HepG2 (cell line): ENCODE measurements around the gene TLCD3B. TPM values are rescaled to one million over a fixed set of nuclear protein-coding genes. Genes with fewer than 3 reads are reported as not detected.

Experiments
- ARNT2 ChIP-seq: sonication (generic); formaldehyde crosslinking; IDR thresholded peaks from 2 replicates; pipeline ENCODE4 v1.8.0; 2022; ENCODE audit warnings: mild to moderate bottlenecking, low read depth, missing genetic modification reagents, moderate library complexity
- BCL3 ChIP-seq: sonication (generic); formaldehyde crosslinking; IDR thresholded peaks from 2 replicates; pipeline ENCODE4 v1.5.1; 2020; ENCODE audit warnings: mild to moderate bottlenecking, missing genetic modification reagents, moderate library complexity
- CBX5 ChIP-seq: sonication (generic); formaldehyde crosslinking; IDR thresholded peaks from 2 replicates; pipeline ENCODE4 v1.4.0; 2020; ENCODE audit warnings: missing genetic modification reagents, borderline replicate concordance
- EZH2 ChIP-seq: conservative IDR thresholded peaks from 2 replicates; pipeline ENCODE4 v1.6.1; 2012; ENCODE audit warnings: mild to moderate bottlenecking, low read depth, low read length, moderate library complexity
- HMG20B ChIP-seq: conservative IDR thresholded peaks from 2 replicates; pipeline ENCODE4 v1.6.1; 2016; ENCODE audit warnings: missing genetic modification reagents, missing compliant biosample characterization
- KLF16 ChIP-seq, 2 experiments: sonication (generic) in 1 of 2; formaldehyde crosslinking in 1 of 2; IDR thresholded peaks; 2 replicates each; pipeline versions ENCODE4 v1.6.1 to v1.8.0; 2016 to 2023; ENCODE audit warnings: missing genetic modification reagents in 2 of 2, missing compliant biosample characterization in 1 of 2
- MEF2D ChIP-seq: sonication (generic); formaldehyde crosslinking; IDR thresholded peaks from 2 replicates; pipeline ENCODE4 v1.5.1; 2020; ENCODE audit warnings: mild to moderate bottlenecking, missing genetic modification reagents
- PLRG1 ChIP-seq: fragments of 450-650 bp; conservative IDR thresholded peaks from 2 replicates; pipeline ENCODE4 v1.6.1; 2016
- POGK ChIP-seq: sonication (generic); formaldehyde crosslinking; conservative IDR thresholded peaks from 2 replicates; pipeline ENCODE4 v1.8.0; 2022; ENCODE audit warnings: mild to moderate bottlenecking, moderate library complexity, missing genetic modification reagents
- SCMH1 ChIP-seq: sonication (generic); formaldehyde crosslinking; IDR thresholded peaks from 2 replicates; pipeline ENCODE4 v1.9.0; 2021; ENCODE audit warnings: missing genetic modification reagents, mild to moderate bottlenecking, borderline replicate concordance
- TP53 ChIP-seq: sonication (generic); formaldehyde crosslinking; conservative IDR thresholded peaks from 2 replicates; pipeline ENCODE4 v1.4.0; 2020; ENCODE audit warnings: missing genetic modification reagents
- YEATS4 ChIP-seq: sonication (generic); formaldehyde crosslinking; IDR thresholded peaks from 2 replicates; pipeline ENCODE4 v1.4.0; 2020; ENCODE audit warnings: missing genetic modification reagents, borderline replicate concordance
- ZFP91 ChIP-seq: sonication (generic); formaldehyde crosslinking; IDR thresholded peaks from 2 replicates; pipeline ENCODE4 v1.9.0; 2022; ENCODE audit warnings: missing genetic modification reagents, mild to moderate bottlenecking, borderline replicate concordance
- ZGPAT ChIP-seq: IDR thresholded peaks from 2 replicates; pipeline ENCODE4 v1.6.1; 2016; ENCODE audit warnings: mild to moderate bottlenecking
- ZNF253 ChIP-seq: sonication (generic); formaldehyde crosslinking; IDR thresholded peaks from 2 replicates; pipeline ENCODE4 v1.8.0; 2022; ENCODE audit warnings: mild to moderate bottlenecking, missing genetic modification reagents, borderline replicate concordance
- ZNF280B ChIP-seq: sonication (generic); formaldehyde crosslinking; IDR thresholded peaks from 2 replicates; pipeline ENCODE4 v1.5.0; 2020; ENCODE audit warnings: missing genetic modification reagents, mild to moderate bottlenecking, borderline replicate concordance
- ZNF34 ChIP-seq: sonication (generic); formaldehyde crosslinking; IDR thresholded peaks from 2 replicates; pipeline ENCODE4 v1.4.0; 2020; ENCODE audit warnings: mild to moderate bottlenecking, missing genetic modification reagents, borderline replicate concordance
- ZNF616 ChIP-seq: sonication (generic); formaldehyde crosslinking; IDR thresholded peaks from 2 replicates; pipeline ENCODE4 v1.5.0; 2020; ENCODE audit warnings: low read depth, mild to moderate bottlenecking, missing genetic modification reagents
- ZNF672 ChIP-seq: sonication (generic); formaldehyde crosslinking; IDR thresholded peaks from 2 replicates; pipeline ENCODE4 v1.8.1; 2022; ENCODE audit warnings: missing genetic modification reagents
- ZNF816 ChIP-seq: sonication (generic); formaldehyde crosslinking; IDR thresholded peaks from 2 replicates; pipeline ENCODE4 v1.8.0; 2022; ENCODE audit warnings: missing genetic modification reagents, mild to moderate bottlenecking, borderline replicate concordance
- polyA plus RNA-seq, 8 experiments: library from polyadenylated mRNA; depleted of rRNA in 3 of 8; stranded (reverse) in 7 of 8; unstranded in 1 of 8; fragments of >200 nt; fragmentation: Illumina TruSeq in 4 of 8; extraction: Trizol in 4 of 8; gene quantifications; 2 replicates each; pipeline versions ENCODE4 v1.2.1 to v1.2.3, GENCODE V29; 2011 to 2016; ENCODE audit warnings: low read depth in 4 of 8, missing spikeins in 1 of 8, mixed read lengths in 1 of 8; ENCODE audit not compliant: insufficient read depth in 1 of 8
- total RNA-seq, 5 experiments: library from RNA; depleted of rRNA; stranded (reverse); fragments of >200 nt; fragmentation: Illumina TruSeq; extraction: Trizol; gene quantifications; 2 replicates each; pipeline ENCODE4 v1.2.3, GENCODE V29; 2016; ENCODE audit warnings: low read depth in 1 of 5

TLCD3B gene
- total and polyA plus RNA-seq, 2 of the 13 experiments (the other 11 are each of a cell fraction or from before 2014, with no cell fraction given): not detected

- TF ChIP-seq MEF2D (CRISPR knock-in tag) (peak; percentile 91), YEATS4 (CRISPR knock-in tag) (peak; percentile 86; the same call in 1 of the 2 replicates), TP53 (peak; percentile 78), ZNF616 (CRISPR knock-in tag) (peak; percentile 97), ZGPAT (CRISPR knock-in tag) (peak; percentile 95), ARNT2 (peak; percentile 99), SCMH1 (CRISPR knock-in tag) (no peak), ZFP91 (CRISPR knock-in tag) (peak; percentile 93), EZH2 (no peak), HMG20B (CRISPR knock-in tag) (peak; percentile 73), ZNF253 (CRISPR knock-in tag) (peak; percentile 83), ZNF280B (CRISPR knock-in tag) (peak; percentile 99), ZNF672 (peak; percentile 91; the same call in 1 of the 2 replicates), PLRG1 (no peak), KLF16 (CRISPR knock-in tag; IDR thresholded peaks at IDR 0.05) (peak; percentile 95 to 97), ZNF816 (CRISPR knock-in tag) (peak; percentile 82; the same call in 1 of the 2 replicates), POGK (CRISPR knock-in tag) (peak; percentile 91), BCL3 (CRISPR knock-in tag) (peak; percentile 84), ZNF34 (CRISPR knock-in tag) (no peak; the same call in 1 of the 2 replicates), CBX5 (CRISPR knock-in tag) (peak; percentile 97)
Observed at GRCh38 chr16:30052671-30053372, 21.8 kb upstream of the TLCD3B start (continued).
